ENCODE measurements around the gene TALDO1. TPM values are rescaled to one million over a fixed set of nuclear protein-coding genes. Genes with fewer than 3 reads are reported as not detected.

The TALDO1 gene
- total and polyA plus RNA-seq, 10 of the 15 experiments (the other 5 are each of a cell fraction or from before 2014, with no cell fraction given) = 121 to 302 (median 182) TPM

GRCh38 chr11:776263-776560 is 28.9 kb downstream of the TALDO1 start:
- Histone ChIP-seq H2AFZ (ENCODE audit: control insufficient read depth, low read depth, low read length) (no peak overlapping the region), H4K20me1 (ENCODE audit: control insufficient read depth, insufficient read depth) (no peaks in the 10 kb centered on the region), H3K4me1 (ENCODE audit: control insufficient read depth, insufficient read depth, low read length) (peaks cover 13% of the 10 kb centered on the region), H3K27me3 (replicated peaks in 1 of 2; ENCODE audit: control insufficient read depth in 2 of 2, insufficient read depth in 2 of 2, low read length in 1 of 2) (no peaks in the 10 kb centered on the region), H3K9me3 (replicated peaks; ENCODE audit: control insufficient read depth, insufficient read depth, low read length) (no peaks in the 10 kb centered on the region), H3K9ac (ENCODE audit: control insufficient read depth, insufficient read depth, low read length) (peak overlapping the region; percentile 90), H3K79me2 (ENCODE audit: control insufficient read depth, insufficient read depth, low read length) (peaks cover 41% of the 10 kb centered on the region), H3K27ac (ENCODE audit: control insufficient read depth, insufficient read depth) (peak overlapping the region; percentile 78), H3K4me2 (ENCODE audit: control insufficient read depth, insufficient read depth) (peak overlapping the region; percentile 92), H3K36me3 (ENCODE audit: control insufficient read depth in 2 of 2, insufficient read depth in 2 of 2, low read length in 1 of 2) (peaks cover 0 to 14% of the 10 kb centered on the region in 2 experiments; a peak in 3 of 4 replicates), H3K4me3 (peak overlapping the region; percentile 99)
- no peak for DNase-seq (ENCODE audit: low read depth, low spot score)
- intact Hi-C loops (cut with micrococcal nuclease; ENCODE audit: unreplicated experiment) = no loop called here
- FAIRE-seq = no peak
- peak; percentile 2 for ATAC-seq
- BruUV-seq (replicated peaks) = no TSS peak
- WGBS (ENCODE audit: insufficient coverage, insufficient replicate concordance, low lambda C conversion rate, missing lambda C conversion rate) = 22% methylated on average over 11 of the region's 11 CpGs
- no peak for TF ChIP-seq KLF5 (IDR thresholded peaks at IDR 0.05; ENCODE audit: partially characterized antibody)
- TF ChIP-seq, protein P1, sequence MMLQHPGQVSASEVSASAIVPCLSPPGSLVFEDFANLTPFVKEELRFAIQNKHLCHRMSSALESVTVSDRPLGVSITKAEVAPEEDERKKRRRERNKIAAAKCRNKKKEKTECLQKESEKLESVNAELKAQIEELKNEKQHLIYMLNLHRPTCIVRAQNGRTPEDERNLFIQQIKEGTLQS (IDR thresholded peaks at IDR 0.05; ENCODE audit: borderline replicate concordance, extremely low read depth, low read depth, low read length) = no peak
- TF ChIP-seq NFYB (IDR thresholded peaks at IDR 0.05; ENCODE audit: insufficient read depth, low read depth, low read length) = no peak
- no peak for TF ChIP-seq KDM1A (IDR thresholded peaks at IDR 0.05; ENCODE audit: borderline replicate concordance)
- no peak for TF ChIP-seq JUNB (IDR thresholded peaks at IDR 0.05)
- TF ChIP-seq, protein P2, sequence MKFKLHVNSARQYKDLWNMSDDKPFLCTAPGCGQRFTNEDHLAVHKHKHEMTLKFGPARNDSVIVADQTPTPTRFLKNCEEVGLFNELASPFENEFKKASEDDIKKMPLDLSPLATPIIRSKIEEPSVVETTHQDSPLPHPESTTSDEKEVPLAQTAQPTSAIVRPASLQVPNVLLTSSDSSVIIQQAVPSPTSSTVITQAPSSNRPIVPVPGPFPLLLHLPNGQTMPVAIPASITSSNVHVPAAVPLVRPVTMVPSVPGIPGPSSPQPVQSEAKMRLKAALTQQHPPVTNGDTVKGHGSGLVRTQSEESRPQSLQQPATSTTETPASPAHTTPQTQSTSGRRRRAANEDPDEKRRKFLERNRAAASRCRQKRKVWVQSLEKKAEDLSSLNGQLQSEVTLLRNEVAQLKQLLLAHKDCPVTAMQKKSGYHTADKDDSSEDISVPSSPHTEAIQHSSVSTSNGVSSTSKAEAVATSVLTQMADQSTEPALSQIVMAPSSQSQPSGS (IDR thresholded peaks at IDR 0.05; ENCODE audit: low read length) = no peak
- TF ChIP-seq MYC (IDR thresholded peaks at IDR 0.05; ENCODE audit: insufficient read depth, insufficient read length, insufficient replicate concordance, low read length, severe bottlenecking) = no peak
- TF ChIP-seq CHD4 (IDR thresholded peaks at IDR 0.05) = no peak
- no peak for TF ChIP-seq SMAD1 (IDR thresholded peaks at IDR 0.05; ENCODE audit: low read depth, partially characterized antibody)
- TF ChIP-seq, protein P3, sequence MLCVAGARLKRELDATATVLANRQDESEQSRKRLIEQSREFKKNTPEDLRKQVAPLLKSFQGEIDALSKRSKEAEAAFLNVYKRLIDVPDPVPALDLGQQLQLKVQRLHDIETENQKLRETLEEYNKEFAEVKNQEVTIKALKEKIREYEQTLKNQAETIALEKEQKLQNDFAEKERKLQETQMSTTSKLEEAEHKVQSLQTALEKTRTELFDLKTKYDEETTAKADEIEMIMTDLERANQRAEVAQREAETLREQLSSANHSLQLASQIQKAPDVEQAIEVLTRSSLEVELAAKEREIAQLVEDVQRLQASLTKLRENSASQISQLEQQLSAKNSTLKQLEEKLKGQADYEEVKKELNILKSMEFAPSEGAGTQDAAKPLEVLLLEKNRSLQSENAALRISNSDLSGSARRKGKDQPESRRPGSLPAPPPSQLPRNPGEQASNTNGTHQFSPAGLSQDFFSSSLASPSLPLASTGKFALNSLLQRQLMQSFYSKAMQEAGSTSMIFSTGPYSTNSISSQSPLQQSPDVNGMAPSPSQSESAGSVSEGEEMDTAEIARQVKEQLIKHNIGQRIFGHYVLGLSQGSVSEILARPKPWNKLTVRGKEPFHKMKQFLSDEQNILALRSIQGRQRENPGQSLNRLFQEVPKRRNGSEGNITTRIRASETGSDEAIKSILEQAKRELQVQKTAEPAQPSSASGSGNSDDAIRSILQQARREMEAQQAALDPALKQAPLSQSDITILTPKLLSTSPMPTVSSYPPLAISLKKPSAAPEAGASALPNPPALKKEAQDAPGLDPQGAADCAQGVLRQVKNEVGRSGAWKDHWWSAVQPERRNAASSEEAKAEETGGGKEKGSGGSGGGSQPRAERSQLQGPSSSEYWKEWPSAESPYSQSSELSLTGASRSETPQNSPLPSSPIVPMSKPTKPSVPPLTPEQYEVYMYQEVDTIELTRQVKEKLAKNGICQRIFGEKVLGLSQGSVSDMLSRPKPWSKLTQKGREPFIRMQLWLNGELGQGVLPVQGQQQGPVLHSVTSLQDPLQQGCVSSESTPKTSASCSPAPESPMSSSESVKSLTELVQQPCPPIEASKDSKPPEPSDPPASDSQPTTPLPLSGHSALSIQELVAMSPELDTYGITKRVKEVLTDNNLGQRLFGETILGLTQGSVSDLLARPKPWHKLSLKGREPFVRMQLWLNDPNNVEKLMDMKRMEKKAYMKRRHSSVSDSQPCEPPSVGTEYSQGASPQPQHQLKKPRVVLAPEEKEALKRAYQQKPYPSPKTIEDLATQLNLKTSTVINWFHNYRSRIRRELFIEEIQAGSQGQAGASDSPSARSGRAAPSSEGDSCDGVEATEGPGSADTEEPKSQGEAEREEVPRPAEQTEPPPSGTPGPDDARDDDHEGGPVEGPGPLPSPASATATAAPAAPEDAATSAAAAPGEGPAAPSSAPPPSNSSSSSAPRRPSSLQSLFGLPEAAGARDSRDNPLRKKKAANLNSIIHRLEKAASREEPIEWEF (IDR thresholded peaks at IDR 0.05; ENCODE audit: insufficient replicate concordance, low read depth, low read length) = no peak
- no peak for TF ChIP-seq SMAD5 (IDR thresholded peaks at IDR 0.05; ENCODE audit: low read depth)
- in situ Hi-C loops (cut with MboI) = no loop called here
- SMC1A ChIA-PET (ENCODE audit: uncharacterized antibody, unreplicated experiment) = interaction anchor here (0.6 kb wide), 1 partner anchor 265 kb away, joined by 3 read pairs; no protein-coding TSS in a partner anchor
- POLR2A ChIA-PET = interaction anchor here (0.9 to 1.4 kb wide), 3 partner anchors 20 to 29 kb away, joined by 3 to 10 read pairs (median 3); partner anchors contain the start of gene TALDO1
- CTCF ChIA-PET = interaction anchor here (0.5 to 0.9 kb wide), 4 partner anchors 23 to 250 kb away, joined by 3 to 5 read pairs (median 3); no protein-coding TSS in a partner anchor
- RAD21 ChIA-PET (ENCODE audit: unreplicated experiment) = interaction anchor here (0.9 to 1.7 kb wide), 2 partner anchors 50 to 160 kb away, joined by 3 to 4 read pairs; partner anchors contain the start of gene IRF7

Data from GM12878 (cell line).